MM.1S (cell line): ENCODE measurements around the gene TROAP.

Experiments used
- CTCF ChIP-seq: fragments of 300-600 bp; sonication (generic); IDR thresholded peaks from 2 replicates; pipeline ENCODE4 v1.5.1; 2016; ENCODE audit warnings: antibody characterized with exemption, low read length, mixed read lengths
- EZH2 ChIP-seq: fragments of 300-600 bp; sonication (generic); optimal IDR thresholded peaks from 2 replicates; pipeline ENCODE3; 2017; ENCODE audit warnings: low read depth, mild to moderate bottlenecking, antibody characterized with exemption, low read length, mixed read lengths
- EZH2phosphoT487 ChIP-seq: fragments of 300-600 bp; sonication (generic); IDR thresholded peaks from 2 replicates; pipeline ENCODE4 v1.6.1; 2018; ENCODE audit warnings: antibody characterized with exemption, low read length

GRCh38 chr12:49344486-49345050, 21.5 kb downstream of the TROAP start:
- TF ChIP-seq CTCF, result no peak
- TF ChIP-seq EZH2, result no peak
- TF ChIP-seq EZH2phosphoT487, result no peak
